Activated CD8-positive, alpha-beta T cell treated with anti-CD3 and anti-CD28 coated beads for 36 hours (primary cell): ENCODE data around the gene TECTB. TPM values are rescaled to one million over a fixed set of nuclear protein-coding genes. Genes with fewer than 3 reads are reported as not detected.

Experiments used
- ATAC-seq: fragments of 200-7000 bp; cut with Tn5 transposase; one replicate; pipeline ENCODE4 v1.10.0; 2021; ENCODE audit warnings: mild to moderate bottlenecking, moderate library complexity
- CTCF ChIA-PET: fragments of 350-600 bp; sonication (Branson Sonifier 250); formaldehyde crosslinking; loops from one replicate; lab custom pipeline; 2021; ENCODE audit warnings: antibody characterized with exemption; lab: Charles Lee
- POLR2A ChIA-PET: fragments of 350-600 bp; sonication (Branson Sonifier 250); formaldehyde crosslinking; loops from one replicate; lab custom pipeline; 2021; ENCODE audit warnings: antibody characterized with exemption; lab: Charles Lee
- DNase-seq: peaks from one replicate; pipeline ENCODE4 v3.0.0-alpha.2; 2020
- H3K27ac Mint-ChIP-seq: one replicate; pipeline ENCODE4 v1.8.0; 2021; ENCODE audit warnings: mild to moderate bottlenecking, mixed read lengths
- H3K27me3 Mint-ChIP-seq: one replicate; pipeline ENCODE4 v1.8.0; 2021; ENCODE audit warnings: mixed read lengths
- H3K36me3 Mint-ChIP-seq: one replicate; pipeline ENCODE4 v1.8.0; 2021; ENCODE audit warnings: low read depth, mixed read lengths
- H3K4me1 Mint-ChIP-seq: one replicate; pipeline ENCODE4 v1.8.0; 2021; ENCODE audit warnings: low read depth, mixed read lengths
- H3K4me3 Mint-ChIP-seq: one replicate; pipeline ENCODE4 v1.8.0; 2021; ENCODE audit warnings: mild to moderate bottlenecking, moderate library complexity, mixed read lengths
- H3K9me3 Mint-ChIP-seq: one replicate; pipeline ENCODE4 v1.8.0; 2021; ENCODE audit warnings: mixed read lengths
- CTCF ChIP-seq: fragments of 200-600 bp; IDR thresholded peaks from one replicate; pipeline ENCODE4 v1.8.0; 2022; ENCODE audit warnings: antibody characterized with exemption, mild to moderate bottlenecking
- intact Hi-C: fragments of 100-400 bp; cut with micrococcal nuclease; formaldehyde crosslinking; loops from one replicate; pipeline ENCODE4 v1.10.0; 2022
- total RNA-seq, 2 experiments: library from RNA; stranded (reverse); gene quantifications; one replicate each; pipeline ENCODE4 v1.2.3, GENCODE V29; 2021

The TECTB gene
- total RNA-seq, 2 experiments from 2014 or later, result not detected

GRCh38 chr10:112258407-112258806 is 24.8 kb upstream of the TECTB start:
- ChIA-PET POLR2A (no interaction called here), CTCF (interaction anchor here (1.1 kb wide), 1 partner anchor 16 kb away, joined by 3 read pairs; no protein-coding TSS in a partner anchor)
- DNase-seq, result no peak
- ATAC-seq, result no peak
- H3K27ac Mint-ChIP-seq, result no peak overlapping the region
- no peaks in the 10 kb centered on the region for H3K9me3 Mint-ChIP-seq
- no peak for TF ChIP-seq CTCF
- intact Hi-C loops, result no loop called here
- H3K4me1 Mint-ChIP-seq, result no peaks in the 10 kb centered on the region
- H3K4me3 Mint-ChIP-seq, result no peak overlapping the region
- H3K36me3 Mint-ChIP-seq, result no peaks in the 10 kb centered on the region
- H3K27me3 Mint-ChIP-seq, result peaks cover 3% of the 10 kb centered on the region

GRCh38 chr10:112259688-112260087 is 23.5 kb upstream of the TECTB start:
- Mint-ChIP-seq H3K27ac (no peak overlapping the region), H3K4me1 (no peaks in the 10 kb centered on the region), H3K36me3 (no peaks in the 10 kb centered on the region), H3K4me3 (no peak overlapping the region), H3K9me3 (no peaks in the 10 kb centered on the region), H3K27me3 (peaks cover 3% of the 10 kb centered on the region)
- POLR2A ChIA-PET, result no interaction called here
- CTCF ChIA-PET, result no interaction called here
- TF ChIP-seq CTCF, result no peak
- ATAC-seq (no peak), DNase-seq (no peak)
- intact Hi-C loops, result no loop called here

DNA sequence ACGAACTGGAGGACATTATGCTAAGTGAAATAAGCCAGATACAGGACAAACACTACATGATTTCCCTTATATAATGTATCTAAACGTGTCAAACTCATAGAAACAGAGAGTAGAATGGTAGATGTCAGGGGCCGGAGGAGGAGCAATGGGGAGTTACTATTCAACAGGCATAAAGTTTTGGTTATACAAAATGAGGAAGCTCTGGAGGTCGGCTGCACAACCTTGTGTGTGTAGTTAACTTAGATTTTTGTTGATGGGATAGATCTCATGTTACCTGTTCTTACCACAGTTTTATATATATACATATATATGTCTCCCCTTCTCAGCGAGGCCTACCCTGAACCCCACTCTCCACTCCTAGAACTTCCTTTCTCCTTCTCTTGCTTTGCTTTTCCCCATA is 22.4 kb upstream of the TECTB start:
- ATAC-seq (no peak), DNase-seq (no peak)
- TF ChIP-seq CTCF, result no peak
- Mint-ChIP-seq H3K27ac (no peak overlapping the region), H3K4me1 (no peaks in the 10 kb centered on the region), H3K27me3 (peaks cover 3% of the 10 kb centered on the region), H3K4me3 (no peak overlapping the region), H3K36me3 (no peaks in the 10 kb centered on the region), H3K9me3 (no peaks in the 10 kb centered on the region)
- intact Hi-C loops, result no loop called here
- POLR2A ChIA-PET, result no interaction called here
- CTCF ChIA-PET, result no interaction called here

- H3K27me3 Mint-ChIP-seq, result peaks cover 3% of the 10 kb centered on the region
- DNase-seq, result no peak
These were observed 21.8 kb upstream of the TECTB start for GRCh38 chr10:112261281-112261822.

GRCh38 chr10:112262546-112262945 is 20.7 kb upstream of the TECTB start:
- no peak for DNase-seq
- intact Hi-C loops, result no loop called here
- no peak for ATAC-seq
- Mint-ChIP-seq H3K27ac (no peak overlapping the region), H3K9me3 (no peaks in the 10 kb centered on the region), H3K4me1 (no peaks in the 10 kb centered on the region), H3K4me3 (no peak overlapping the region), H3K27me3 (peaks cover 3% of the 10 kb centered on the region), H3K36me3 (no peaks in the 10 kb centered on the region)
- no peak for TF ChIP-seq CTCF
- ChIA-PET CTCF (interaction anchor here (1.7 kb wide), 1 partner anchor 49 kb away, joined by 3 read pairs; no protein-coding TSS in a partner anchor), POLR2A (no interaction called here)

More at GRCh38 chr10:112261281-112261822, 21.8 kb upstream of the TECTB start:
- Mint-ChIP-seq H3K4me1 (no peaks in the 10 kb centered on the region), H3K36me3 (no peaks in the 10 kb centered on the region), H3K27ac (no peak overlapping the region), H3K4me3 (no peak overlapping the region), H3K9me3 (no peaks in the 10 kb centered on the region)
- no peak for ATAC-seq
- intact Hi-C loops, result no loop called here
- TF ChIP-seq CTCF, result no peak
- POLR2A ChIA-PET, result no interaction called here
- CTCF ChIA-PET, result no interaction called here
